Measurements from ENCODE around the gene IMMP2L.

DNA sequence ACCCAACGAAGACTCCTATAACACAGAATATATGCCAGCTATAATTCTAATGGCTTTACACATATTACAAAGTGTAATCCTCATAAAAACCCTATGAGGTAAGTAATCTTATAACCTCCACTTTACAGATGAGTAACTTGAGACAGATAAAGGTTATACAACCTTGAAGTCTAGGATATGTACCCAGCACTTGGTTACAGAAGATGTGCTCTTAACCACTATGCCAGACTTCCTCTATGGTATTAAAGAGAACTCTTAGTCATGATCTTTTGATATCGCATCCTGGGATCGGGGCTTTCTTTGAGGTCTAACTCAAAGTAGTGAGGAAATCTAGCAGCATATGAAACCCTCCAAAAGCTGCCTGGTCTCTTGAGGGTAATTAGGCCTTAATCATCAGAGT lies 790.6 kb downstream of the IMMP2L start:
- TF ChIP-seq, protein P1, sequence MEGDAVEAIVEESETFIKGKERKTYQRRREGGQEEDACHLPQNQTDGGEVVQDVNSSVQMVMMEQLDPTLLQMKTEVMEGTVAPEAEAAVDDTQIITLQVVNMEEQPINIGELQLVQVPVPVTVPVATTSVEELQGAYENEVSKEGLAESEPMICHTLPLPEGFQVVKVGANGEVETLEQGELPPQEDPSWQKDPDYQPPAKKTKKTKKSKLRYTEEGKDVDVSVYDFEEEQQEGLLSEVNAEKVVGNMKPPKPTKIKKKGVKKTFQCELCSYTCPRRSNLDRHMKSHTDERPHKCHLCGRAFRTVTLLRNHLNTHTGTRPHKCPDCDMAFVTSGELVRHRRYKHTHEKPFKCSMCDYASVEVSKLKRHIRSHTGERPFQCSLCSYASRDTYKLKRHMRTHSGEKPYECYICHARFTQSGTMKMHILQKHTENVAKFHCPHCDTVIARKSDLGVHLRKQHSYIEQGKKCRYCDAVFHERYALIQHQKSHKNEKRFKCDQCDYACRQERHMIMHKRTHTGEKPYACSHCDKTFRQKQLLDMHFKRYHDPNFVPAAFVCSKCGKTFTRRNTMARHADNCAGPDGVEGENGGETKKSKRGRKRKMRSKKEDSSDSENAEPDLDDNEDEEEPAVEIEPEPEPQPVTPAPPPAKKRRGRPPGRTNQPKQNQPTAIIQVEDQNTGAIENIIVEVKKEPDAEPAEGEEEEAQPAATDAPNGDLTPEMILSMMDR (IDR thresholded peaks at IDR 0.05) = no peak
- TF ChIP-seq POLR2A (IDR thresholded peaks at IDR 0.05) (no peak), EP300 (IDR thresholded peaks at IDR 0.05) (no peak)
